H1 (cell line): ENCODE data around the gene CLP1. TPM values are rescaled to one million over a fixed set of nuclear protein-coding genes. Genes with fewer than 3 reads are reported as not detected.
A peak's percentile ranks its signal among the peaks of the same experiment; 100 is the strongest.

Experiments used
- CTCF ChIA-PET: fragments of 300-600 bp; sonication (Branson Sonifier 250); formaldehyde crosslinking; loops from one replicate; lab custom pipeline; 2021; ENCODE audit not compliant: partially characterized antibody; lab: Charles Lee
- POLR2A ChIA-PET: fragments of 300-600 bp; sonication (Branson Sonifier 250); formaldehyde crosslinking; loops from one replicate; lab custom pipeline; 2021; ENCODE audit warnings: inconsistent platforms; ENCODE audit not compliant: partially characterized antibody; lab: Charles Lee
- DNase-seq, 2 experiments: peaks; one replicate each; pipeline versions ENCODE4 v3.0.0 to v3.0.0-alpha.2; 2010 to 2022; ENCODE audit warnings: low spot score in 2 of 2, low read depth in 1 of 2, mixed read lengths in 1 of 2
- FAIRE-seq: peaks from 2 replicates; lab custom pipeline; 2011; peaks lifted over from hg19 to GRCh38; lab: Jason Lieb, UNC
- H2AFZ ChIP-seq: 2 replicates; pipeline ENCODE4 v1.8.1; 2012; ENCODE audit warnings: low read length, inconsistent platforms
- H2AK5ac ChIP-seq: 2 replicates; pipeline ENCODE4 v1.6.1; 2013; ENCODE audit warnings: low read depth, low read length
- H2BK120ac ChIP-seq: replicated peaks from 2 replicates; pipeline ENCODE3; 2013; ENCODE audit warnings: low read depth, low read length, inconsistent platforms
- H2BK12ac ChIP-seq: 2 replicates; pipeline ENCODE4 v1.6.1; 2013; ENCODE audit warnings: low read depth, low read length
- H2BK15ac ChIP-seq: 2 replicates; pipeline ENCODE4 v1.6.1; 2013; ENCODE audit warnings: low read length
- H2BK20ac ChIP-seq: 2 replicates; pipeline ENCODE4 v1.6.1; 2013; ENCODE audit warnings: low read length
- H2BK5ac ChIP-seq: 2 replicates; pipeline ENCODE4 v1.6.1; 2013; ENCODE audit warnings: low read depth, low read length
- H3K14ac ChIP-seq: 2 replicates; pipeline ENCODE4 v1.6.1; 2013; ENCODE audit warnings: inconsistent platforms; ENCODE audit not compliant: insufficient read length
- H3K18ac ChIP-seq: 2 replicates; pipeline ENCODE4 v1.6.1; 2013; ENCODE audit warnings: low read length; ENCODE audit errors: extremely low read depth
- H3K23ac ChIP-seq: 2 replicates; pipeline ENCODE4 v1.6.1; 2013; ENCODE audit warnings: inconsistent platforms; ENCODE audit not compliant: insufficient read length
- H3K23me2 ChIP-seq: 2 replicates; pipeline ENCODE4 v1.6.1; 2013; ENCODE audit warnings: low read depth, low read length
- H3K27ac ChIP-seq: 2 replicates; pipeline ENCODE4 v1.6.1; 2011; ENCODE audit warnings: low read depth, low read length, inconsistent platforms
- H3K27me3 ChIP-seq, 4 experiments: replicated peaks in 1 of 4; 1 replicate in 1 of 4; 2 replicates in 3 of 4; pipeline versions ENCODE4 v1.6.1 to v1.8.1; 2011 to 2013; ENCODE audit warnings: low read length in 3 of 4, mild to moderate bottlenecking in 3 of 4, inconsistent platforms in 2 of 4, mixed read lengths in 2 of 4, moderate library complexity in 1 of 4; ENCODE audit not compliant: control insufficient read depth in 3 of 4, insufficient read depth in 3 of 4; ENCODE audit errors: extremely low read depth in 1 of 4
- H3K36me3 ChIP-seq, 4 experiments: 2 replicates each; pipeline versions ENCODE4 v1.6.1 to v1.8.1; 2011 to 2013; ENCODE audit warnings: mild to moderate bottlenecking in 4 of 4, low read length in 3 of 4, moderate library complexity in 2 of 4, control low read depth in 1 of 4, inconsistent platforms in 1 of 4; ENCODE audit not compliant: insufficient read depth in 4 of 4, control insufficient read depth in 2 of 4
- H3K4ac ChIP-seq: replicated peaks from 2 replicates; pipeline ENCODE3; 2013; ENCODE audit warnings: low read length, low read depth, mixed read lengths, inconsistent platforms; ENCODE audit not compliant: insufficient read length
- H3K4me1 ChIP-seq, 4 experiments: replicated peaks in 1 of 4; 1 replicate in 1 of 4; 2 replicates in 3 of 4; pipeline versions ENCODE4 v1.6.1 to v1.8.1; 2011 to 2013; ENCODE audit warnings: low read length in 3 of 4, inconsistent platforms in 2 of 4, mixed read lengths in 1 of 4; ENCODE audit not compliant: insufficient read depth in 4 of 4, control insufficient read depth in 3 of 4
- H3K4me2 ChIP-seq, 2 experiments: 2 replicates each; pipeline versions ENCODE4 v1.6.1 to v1.8.1; 2011 to 2013; ENCODE audit warnings: low read depth in 2 of 2, low read length in 2 of 2, control low read depth in 1 of 2, inconsistent platforms in 1 of 2, mild to moderate bottlenecking in 1 of 2; ENCODE audit not compliant: insufficient read depth in 1 of 2
- H3K4me3 ChIP-seq, 4 experiments: fragments of 200-600, 300-600 bp in 1 of 4; sonication (generic), shearing (Covaris generic), sonication (Bioruptor Twin) in 1 of 4; 2 replicates each; pipeline versions ENCODE4 v1.5.1 to v1.8.1; 2011 to 2016; ENCODE audit warnings: low read length in 4 of 4, low read depth in 3 of 4, control low read depth in 2 of 4, inconsistent platforms in 2 of 4, mild to moderate bottlenecking in 2 of 4, mixed read lengths in 1 of 4, moderate library complexity in 1 of 4; ENCODE audit not compliant: insufficient read depth in 2 of 4; ENCODE audit errors: extremely low read depth in 1 of 4
- H3K56ac ChIP-seq: replicated peaks from 2 replicates; pipeline ENCODE3; 2013; ENCODE audit warnings: low read depth, mild to moderate bottlenecking, mixed read lengths, low read length, inconsistent platforms; ENCODE audit not compliant: insufficient read length
- H3K79me1 ChIP-seq: 2 replicates; pipeline ENCODE4 v1.6.1; 2013; ENCODE audit warnings: low read depth, low read length, control low read depth
- H3K79me2 ChIP-seq, 2 experiments: 2 replicates each; pipeline versions ENCODE4 v1.6.1 to v1.8.1; 2012 to 2013; ENCODE audit warnings: low read length in 2 of 2, mild to moderate bottlenecking in 2 of 2, inconsistent platforms in 1 of 2; ENCODE audit not compliant: insufficient read depth in 2 of 2, control insufficient read depth in 1 of 2
- H3K9ac ChIP-seq, 4 experiments: replicated peaks in 1 of 4; 1 replicate in 1 of 4; 2 replicates in 3 of 4; pipeline versions ENCODE4 v1.6.1 to v1.8.1; 2011 to 2013; ENCODE audit warnings: low read depth in 3 of 4, low read length in 3 of 4, control low read depth in 2 of 4, mild to moderate bottlenecking in 2 of 4, moderate library complexity in 2 of 4, inconsistent platforms in 1 of 4; ENCODE audit errors: extremely low read depth in 1 of 4
- H3K9me3 ChIP-seq, 2 experiments: 2 replicates each; pipeline versions ENCODE4 v1.6.1 to v1.8.1; 2012 to 2013; ENCODE audit warnings: mild to moderate bottlenecking in 2 of 2, moderate library complexity in 2 of 2, control low read depth in 1 of 2, inconsistent platforms in 1 of 2, low read depth in 1 of 2, low read length in 1 of 2, mixed read lengths in 1 of 2; ENCODE audit not compliant: insufficient read depth in 2 of 2
- H4K20me1 ChIP-seq, 2 experiments: replicated peaks in 1 of 2; 2 replicates each; pipeline versions ENCODE3 to v1.8.1; 2011 to 2013; ENCODE audit warnings: inconsistent platforms in 2 of 2, low read length in 2 of 2, mild to moderate bottlenecking in 1 of 2; ENCODE audit not compliant: insufficient read depth in 2 of 2, control insufficient read depth in 1 of 2
- H4K5ac ChIP-seq: 2 replicates; pipeline ENCODE4 v1.6.1; 2013; ENCODE audit warnings: low read length, low read depth, mixed read lengths, inconsistent platforms; ENCODE audit not compliant: insufficient read length
- H4K8ac ChIP-seq: 2 replicates; pipeline ENCODE4 v1.8.0; 2013; ENCODE audit warnings: mild to moderate bottlenecking, moderate library complexity, low read length, inconsistent platforms; ENCODE audit not compliant: insufficient read depth; ENCODE audit errors: extremely low read depth
- H4K91ac ChIP-seq: replicated peaks from 2 replicates; pipeline ENCODE3; 2013; ENCODE audit warnings: low read length, mixed read lengths, inconsistent platforms; ENCODE audit not compliant: insufficient read length
- BACH1 ChIP-seq: IDR thresholded peaks from 2 replicates; pipeline ENCODE4 v1.6.1; 2012; ENCODE audit warnings: low read length, improper control_type of control experiment
- BCL11A ChIP-seq, 2 experiments: IDR thresholded peaks; one replicate each; pipeline ENCODE4 v1.6.1; 2011; ENCODE audit warnings: low read depth in 2 of 2, low read length in 2 of 2, mild to moderate bottlenecking in 2 of 2
- CBX8 ChIP-seq: fragments of 300-800, 300-1000 bp; sonication (generic); IDR thresholded peaks from 2 replicates; pipeline ENCODE4 v1.7.1; 2016; ENCODE audit warnings: low read depth, low read length, borderline replicate concordance
- CEBPB ChIP-seq: IDR thresholded peaks from 2 replicates; pipeline ENCODE4 v1.6.1; 2012; ENCODE audit warnings: low read depth, low read length
- CHD1 ChIP-seq: IDR thresholded peaks from 2 replicates; pipeline ENCODE4 v1.6.1; 2012; ENCODE audit warnings: low read depth, low read length, improper control_type of control experiment
- CREB1 ChIP-seq: IDR thresholded peaks from 2 replicates; pipeline ENCODE4 v1.6.1; 2012; ENCODE audit warnings: inconsistent platforms
- CTBP2 ChIP-seq: IDR thresholded peaks from 2 replicates; pipeline ENCODE4 v1.7.0; 2011; ENCODE audit warnings: borderline replicate concordance, mild to moderate bottlenecking, moderate library complexity, mixed read lengths, low read length; ENCODE audit not compliant: insufficient read depth, insufficient read length
- FOSL1 ChIP-seq: IDR thresholded peaks from 2 replicates; pipeline ENCODE4 v1.6.1; 2011; ENCODE audit warnings: mild to moderate bottlenecking, low read depth, low read length, moderate library complexity; ENCODE audit not compliant: insufficient read depth
- GTF2F1 ChIP-seq: IDR thresholded peaks from 2 replicates; pipeline ENCODE4 v1.6.1; 2012; ENCODE audit warnings: low read depth, low read length, improper control_type of control experiment, borderline replicate concordance
- POLR2AphosphoS5 ChIP-seq: IDR thresholded peaks from 2 replicates; pipeline ENCODE4 v1.6.1; 2011; ENCODE audit warnings: low read depth, low read length
- RXRA ChIP-seq: IDR thresholded peaks from 2 replicates; pipeline ENCODE4 v1.6.1; 2011; ENCODE audit warnings: low read depth, mild to moderate bottlenecking, low read length, moderate library complexity; ENCODE audit not compliant: insufficient read depth
- SP1 ChIP-seq: IDR thresholded peaks from 2 replicates; pipeline ENCODE4 v1.6.1; 2011; ENCODE audit warnings: low read depth, low read length
- SP2 ChIP-seq: IDR thresholded peaks from 2 replicates; pipeline ENCODE4 v1.6.1; 2012; ENCODE audit warnings: mild to moderate bottlenecking, low read length, inconsistent platforms
- TAF7 ChIP-seq: optimal IDR thresholded peaks from 2 replicates; pipeline ENCODE3; 2011; ENCODE audit warnings: low read depth, mild to moderate bottlenecking, inconsistent platforms, low read length, moderate library complexity, borderline replicate concordance
- TBP ChIP-seq: IDR thresholded peaks from 2 replicates; pipeline ENCODE4 v1.6.1; 2011; ENCODE audit warnings: low read depth, low read length, improper control_type of control experiment
- WGBS, 2 experiments: shearing (Covaris generic) in 1 of 2; methylation state at CpG; one replicate each; pipeline versions ENCODE4 v1.1.6 to v1.1.7; 2013 to 2015; ENCODE audit warnings: low lambda C conversion rate in 2 of 2, mixed read lengths in 2 of 2, inconsistent platforms in 1 of 2, low coverage in 1 of 2, missing lambda C conversion rate in 1 of 2; ENCODE audit not compliant: insufficient replicate concordance in 2 of 2, insufficient coverage in 1 of 2, insufficient read length in 1 of 2; ENCODE audit errors: extremely low coverage in 1 of 2, missing lambda C conversion rate in 1 of 2; 5-methylcytosine and 5-hydroxymethylcytosine counted together
- polyA plus RNA-seq, 7 experiments: library from polyadenylated mRNA; depleted of rRNA in 3 of 7; stranded (reverse) in 5 of 7; unstranded in 2 of 7; fragments of >200 nt in 5 of 7; fragments of 200-250 nt in 2 of 7; gene quantifications; 1 replicate in 5 of 7; 2 replicates in 1 of 7; 4 replicates in 1 of 7; pipeline versions ENCODE4 v1.2.1 to v1.2.3, GENCODE V29; 2011 to 2013; ENCODE audit warnings: missing spikeins in 2 of 7, mixed read lengths in 2 of 7
- total RNA-seq: library from RNA; stranded (reverse); fragmentation: NEBNext Ultra II Directional; extraction: Animal tissue kit (Norgen Biotek cat#: 25700); gene quantifications from 2 replicates; pipeline ENCODE4 v1.2.1, GENCODE V29; 2021

CLP1 gene
- total and polyA plus RNA-seq, 2 of the 8 experiments (the other 6 are each of a cell fraction or from before 2014, with no cell fraction given): 29.4 to 29.9 TPM

DNA sequence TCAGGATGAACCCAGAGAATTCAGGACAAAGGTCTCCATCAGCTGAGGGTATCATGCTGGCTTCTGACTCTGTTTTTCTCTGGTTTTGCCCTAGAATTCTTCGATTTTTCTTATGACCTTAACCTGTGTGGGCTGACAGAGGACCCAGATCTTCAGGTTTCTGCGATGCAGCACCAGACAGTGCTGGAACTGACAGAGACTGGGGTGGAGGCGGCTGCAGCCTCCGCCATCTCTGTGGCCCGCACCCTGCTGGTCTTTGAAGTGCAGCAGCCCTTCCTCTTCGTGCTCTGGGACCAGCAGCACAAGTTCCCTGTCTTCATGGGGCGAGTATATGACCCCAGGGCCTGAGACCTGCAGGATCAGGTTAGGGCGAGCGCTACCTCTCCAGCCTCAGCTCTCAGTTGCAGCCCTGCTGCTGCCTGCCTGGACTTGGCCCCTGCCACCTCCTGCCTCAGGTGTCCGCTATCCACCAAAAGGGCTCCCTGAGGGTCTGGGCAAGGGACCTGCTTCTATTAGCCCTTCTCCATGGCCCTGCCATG is 43.3 kb upstream of the CLP1 start:
- Histone ChIP-seq H3K79me2 (no peaks in the 10 kb centered on the region), H3K4ac (no peak overlapping the region), H4K91ac (no peak overlapping the region), H3K14ac (no peak overlapping the region), H3K4me1 (no peaks in the 10 kb centered on the region), H3K9me3 (no peaks in the 10 kb centered on the region), H4K20me1 (no peaks in the 10 kb centered on the region), H2BK5ac (0 out of 2 replicates have a peak overlapping the region, but pooled peaks have one; percentile 46), H3K27me3 (no peaks in the 10 kb centered on the region), H2BK120ac (no peak overlapping the region), H2BK15ac (no peak overlapping the region), H3K36me3 (peaks cover 0 to 24% (median 4%) of the 10 kb centered on the region in 4 experiments; a peak in 7 of 8 replicates), H2AK5ac (no peak overlapping the region), H3K27ac (no peak overlapping the region), H3K18ac (no peak overlapping the region), H2AFZ (no peak overlapping the region), H3K9ac (no peak overlapping the region), H3K79me1 (no peaks in the 10 kb centered on the region), H4K8ac (no peak overlapping the region), H3K23ac (no peak overlapping the region), H4K5ac (no peak overlapping the region), H2BK20ac (no peak overlapping the region), H3K56ac (no peak overlapping the region), H3K4me3 (no peak overlapping the region), H3K23me2 (no peaks in the 10 kb centered on the region), H2BK12ac (no peak overlapping the region), H3K4me2 (no peak overlapping the region)
- ChIA-PET CTCF (interaction anchor here (0.7 to 2.8 kb wide), 11 partner anchors 9 to 212 kb away, joined by 3 to 13 read pairs (median 5); partner anchors contain the start of genes SERPING1 and UBE2L6), POLR2A (interaction anchor here (0.6 to 51.1 kb wide), 8 partner anchors 9 to 31 kb away, joined by 3 to 1546 read pairs (median 4); partner anchors contain the start of genes CLP1 and YPEL4)
- no peak for FAIRE-seq
- WGBS, 2 experiments: 78% methylated on average over 10 of the region's 10 CpGs; no CpG with 5 or more reads in 1 of the 2 experiments
- DNase-seq: no peak
- TF ChIP-seq TAF7 (no peak), RXRA (no peak), CREB1 (no peak), GTF2F1 (no peak), SP2 (no peak), CTBP2 (no peak), SP1 (no peak), BACH1 (no peak), FOSL1 (no peak), CBX8 (no peak), CEBPB (no peak), BCL11A (IDR thresholded peaks at IDR 0.05; ENCODE audit: low read depth in 2 of 2, low read length in 2 of 2) (no peak), CHD1 (no peak), POLR2AphosphoS5 (no peak), TBP (no peak)
